ENCODE results near the gene EN2. TPM values are rescaled to one million over a fixed set of nuclear protein-coding genes. Genes with fewer than 3 reads are reported as not detected.

Gene EN2
- total RNA-seq: 0.91 and 1.7 TPM in 2 replicates
- 0.82 TPM for polyA plus RNA-seq (2012)

DNA sequence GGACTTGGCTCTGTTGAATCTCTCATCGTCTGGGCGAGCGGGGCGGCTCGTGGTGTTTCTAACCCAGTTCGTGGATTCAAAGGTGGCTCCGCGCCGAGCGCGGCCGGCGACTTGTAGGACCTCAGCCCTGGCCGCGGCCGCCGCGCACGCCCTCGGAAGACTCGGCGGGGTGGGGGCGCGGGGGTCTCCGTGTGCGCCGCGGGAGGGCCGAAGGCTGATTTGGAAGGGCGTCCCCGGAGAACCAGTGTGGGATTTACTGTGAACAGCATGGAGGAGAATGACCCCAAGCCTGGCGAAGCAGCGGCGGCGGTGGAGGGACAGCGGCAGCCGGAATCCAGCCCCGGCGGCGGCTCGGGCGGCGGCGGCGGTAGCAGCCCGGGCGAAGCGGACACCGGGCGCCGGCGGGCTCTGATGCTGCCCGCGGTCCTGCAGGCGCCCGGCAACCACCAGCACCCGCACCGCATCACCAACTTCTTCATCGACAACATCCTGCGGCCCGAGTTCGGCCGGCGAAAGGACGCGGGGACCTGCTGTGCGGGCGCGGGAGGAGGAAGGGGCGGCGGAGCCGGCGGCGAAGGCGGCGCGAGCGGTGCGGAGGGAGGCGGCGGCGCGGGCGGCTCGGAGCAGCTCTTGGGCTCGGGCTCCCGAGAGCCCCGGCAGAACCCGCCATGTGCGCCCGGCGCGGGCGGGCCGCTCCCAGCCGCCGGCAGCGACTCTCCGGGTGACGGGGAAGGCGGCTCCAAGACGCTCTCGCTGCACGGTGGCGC lies at the start of gene EN2:
Gene EN2 (plus strand): TSS at position 19 of the 767 bp plus-strand sequence. CDS start 249 bp downstream, at position 268.
- DNase-seq (ENCODE audit: low read depth): no peak

DNA sequence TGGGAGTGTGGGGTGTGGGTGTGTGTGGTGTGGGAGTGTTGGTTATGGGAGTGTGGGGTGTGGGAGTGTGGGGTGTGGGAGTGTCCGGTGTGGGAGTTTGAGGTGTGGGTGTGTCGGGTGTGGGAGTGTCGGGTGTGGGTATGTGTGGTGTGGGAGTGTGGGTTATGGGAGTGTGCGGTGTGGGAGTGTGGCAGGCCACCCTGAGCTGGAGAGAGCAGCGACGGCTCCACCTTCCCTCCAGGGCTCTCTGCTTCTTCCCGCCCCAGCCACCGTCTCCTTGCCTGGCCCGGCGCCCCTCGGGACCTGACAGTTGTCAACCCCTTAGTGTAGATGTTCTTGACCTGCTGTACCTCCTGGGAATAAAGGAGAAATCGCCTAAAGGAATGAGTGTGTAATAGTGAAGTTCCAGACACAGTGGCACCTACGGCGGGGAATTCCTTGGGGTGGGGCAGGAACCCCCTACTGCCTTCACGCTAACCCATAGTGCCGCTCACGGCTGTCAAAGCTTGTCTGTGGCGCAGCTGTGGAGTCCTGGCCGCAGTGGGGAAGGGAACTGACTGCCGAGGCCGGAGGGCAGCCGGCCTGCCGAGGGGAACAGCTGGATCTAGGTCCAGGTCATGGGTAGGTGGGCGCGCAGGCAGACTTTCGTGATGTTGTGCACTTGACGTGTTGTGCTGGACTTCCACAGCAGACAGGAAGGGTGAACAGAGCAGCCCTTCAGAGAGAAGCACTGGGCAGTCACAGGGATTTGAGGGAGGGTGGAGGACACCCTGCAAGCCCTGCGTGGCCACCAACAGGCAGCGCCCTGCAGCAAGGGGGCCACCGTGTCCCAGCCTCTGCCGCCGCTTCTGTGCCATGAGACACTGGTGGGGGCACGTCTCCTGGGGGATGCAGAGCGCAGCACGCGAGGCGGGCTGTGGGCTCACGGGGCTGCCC lies 49.0 kb upstream of the EN2 start:
- peak; percentile 39 for DNase-seq (ENCODE audit: low read depth)

DNA sequence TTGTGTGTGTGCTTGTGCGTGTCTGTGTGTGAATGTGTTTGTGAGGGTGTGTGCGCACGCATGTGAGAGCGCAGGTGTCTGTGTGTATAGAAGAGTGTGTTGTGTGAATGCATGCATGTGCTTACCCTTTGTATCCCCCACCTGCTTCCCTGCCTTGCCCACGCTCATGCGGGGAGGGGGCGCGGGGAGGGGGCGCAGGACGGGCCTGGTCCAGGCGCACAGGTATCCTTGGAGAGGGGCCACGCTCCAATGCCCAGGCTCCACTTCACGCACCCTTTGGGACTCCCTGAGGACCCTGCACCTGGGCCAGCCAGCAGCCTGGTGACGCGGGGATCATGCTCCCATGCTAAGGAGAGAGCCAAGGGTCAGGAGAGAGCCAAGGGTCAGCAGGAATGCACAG lies 47.9 kb upstream of the EN2 start:
- DNase-seq (ENCODE audit: low read depth): no peak

DNA sequence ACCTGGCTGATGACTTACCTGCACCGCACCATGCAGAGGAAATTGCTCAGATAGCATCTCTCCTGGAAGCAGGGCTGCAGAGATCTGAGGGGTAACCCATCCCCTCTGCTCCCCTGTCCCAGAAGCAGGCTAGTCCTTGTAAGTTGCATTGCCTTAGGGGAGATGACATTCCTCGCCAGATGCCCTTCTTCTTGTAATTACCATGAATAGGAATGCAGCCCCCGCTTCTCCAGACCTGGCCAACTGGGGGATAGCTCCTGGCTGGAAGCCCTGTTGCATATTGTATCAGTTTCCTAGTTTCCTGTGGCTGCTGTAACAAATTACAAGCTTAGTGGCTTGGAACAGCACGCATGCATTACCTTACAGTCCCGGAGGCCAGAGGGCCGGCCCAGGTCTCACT lies 47.5 kb upstream of the EN2 start:
- no peak for DNase-seq (ENCODE audit: low read depth)

DNA sequence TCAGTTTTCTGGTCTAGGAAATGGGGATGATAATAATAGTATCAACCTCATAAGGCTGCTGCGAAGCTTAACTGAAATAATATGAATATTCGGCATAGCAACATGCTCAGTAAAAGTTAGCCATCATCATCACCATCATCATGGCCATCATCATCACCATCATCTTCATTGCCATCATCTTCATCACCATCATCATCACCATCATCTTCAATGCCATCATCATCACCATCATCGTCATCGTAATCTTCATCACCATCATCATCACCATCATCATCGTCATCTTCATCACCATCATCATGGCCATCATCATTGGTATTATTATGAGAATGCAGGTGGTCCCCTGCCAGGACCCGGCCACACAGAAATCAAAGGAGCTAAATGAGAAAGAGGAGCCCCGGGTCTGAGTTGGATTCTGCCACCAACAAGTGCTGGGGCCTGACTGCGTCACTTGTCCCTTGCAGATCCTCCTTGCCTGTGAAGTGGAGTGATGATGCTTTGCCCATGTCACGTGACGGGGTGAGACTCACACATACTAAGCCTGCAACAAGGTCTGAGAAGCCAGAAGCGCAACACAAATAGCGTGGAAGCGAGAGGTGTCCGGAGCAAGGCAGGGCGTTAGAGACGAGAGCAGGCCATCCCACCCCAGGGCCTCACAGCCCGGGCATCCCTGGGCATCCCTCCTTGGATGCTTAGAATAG lies 46.1 kb upstream of the EN2 start:
- no peak for DNase-seq (ENCODE audit: low read depth)

DNA sequence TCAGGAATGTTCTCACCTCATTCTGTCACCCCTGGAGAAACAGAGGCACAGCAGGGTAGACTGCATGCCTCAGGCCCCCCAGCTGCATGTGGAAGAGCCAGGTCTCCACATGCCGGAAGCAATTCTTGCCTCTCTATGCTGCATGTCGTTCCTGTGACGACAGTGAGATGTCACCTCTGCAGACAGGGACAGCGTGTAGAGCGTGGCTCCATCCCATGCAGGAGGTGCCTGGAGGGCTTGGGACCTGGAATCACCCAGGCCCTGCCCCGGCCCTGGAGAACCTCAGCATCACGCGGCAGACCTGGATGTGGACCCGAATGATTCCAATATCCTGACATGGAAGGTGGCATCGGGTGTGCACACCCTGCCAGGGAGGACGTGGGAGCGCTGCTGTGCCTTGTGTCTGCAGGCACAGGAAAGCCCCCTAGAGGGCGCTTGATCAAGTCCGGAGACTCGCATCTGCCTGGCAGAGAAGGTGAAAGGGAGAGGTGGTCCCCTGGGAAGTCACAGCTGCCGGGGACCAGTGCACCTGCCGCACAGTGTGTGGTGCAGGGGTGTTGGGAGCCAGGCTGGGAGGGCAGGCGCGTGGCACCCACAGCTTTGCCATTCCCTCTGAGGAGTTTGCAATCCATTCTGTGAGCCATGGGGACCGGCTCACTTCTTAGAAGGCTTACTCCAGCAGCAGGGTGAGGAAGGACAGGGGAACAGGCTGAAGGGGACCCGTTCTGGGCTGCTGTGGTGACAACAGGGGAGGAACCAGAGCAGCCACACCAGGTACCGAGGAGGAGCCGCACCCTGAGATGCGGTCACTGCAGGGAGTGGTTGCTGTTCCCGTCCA lies 45.3 kb upstream of the EN2 start:
- peak; percentile 52 for DNase-seq (ENCODE audit: low read depth)

DNA sequence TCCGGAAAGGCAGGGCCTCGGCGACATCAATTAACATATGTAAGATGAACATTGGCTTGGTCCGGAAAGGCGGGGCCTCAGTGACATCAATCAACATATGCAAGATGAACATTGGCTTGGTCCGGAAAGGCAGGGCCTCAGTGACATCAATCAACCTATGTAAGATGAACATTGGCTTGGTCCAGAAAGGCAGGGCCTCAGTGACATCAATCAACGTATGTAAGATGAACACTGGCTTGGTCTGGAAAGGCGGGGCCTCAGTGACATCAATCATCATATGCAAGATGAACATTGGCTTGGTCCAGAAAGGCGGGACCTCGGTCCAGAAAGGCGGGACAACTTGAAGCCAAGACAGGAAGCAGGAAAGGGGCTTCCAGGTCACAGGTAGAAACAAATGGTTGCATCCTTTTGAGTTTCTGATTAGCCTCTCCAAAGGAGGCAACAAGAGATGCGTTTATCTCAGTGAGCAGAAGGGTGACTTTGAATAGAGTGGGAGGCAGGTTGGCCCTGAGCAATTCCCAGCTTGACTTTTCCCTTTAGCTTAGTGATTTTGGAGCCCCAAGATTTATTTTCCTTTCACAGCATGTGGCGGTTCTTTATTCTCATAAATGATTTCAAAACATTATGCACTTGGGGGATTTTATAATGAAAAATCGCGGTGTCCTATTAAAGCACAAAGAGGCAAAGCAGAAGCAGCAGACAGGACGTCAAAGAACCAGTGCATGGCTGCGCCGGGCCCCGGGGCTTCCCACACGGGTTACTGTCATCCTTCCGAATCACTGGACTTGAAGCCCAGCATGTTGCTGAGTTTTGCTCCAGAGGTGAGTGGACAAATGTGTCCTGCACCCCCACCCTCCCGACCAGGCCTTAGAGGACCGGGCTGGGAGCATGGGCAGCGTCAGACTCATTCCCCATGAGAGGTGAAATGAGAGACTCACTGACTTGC lies 43.1 kb upstream of the EN2 start:
- no peak for DNase-seq (ENCODE audit: low read depth)

DNA sequence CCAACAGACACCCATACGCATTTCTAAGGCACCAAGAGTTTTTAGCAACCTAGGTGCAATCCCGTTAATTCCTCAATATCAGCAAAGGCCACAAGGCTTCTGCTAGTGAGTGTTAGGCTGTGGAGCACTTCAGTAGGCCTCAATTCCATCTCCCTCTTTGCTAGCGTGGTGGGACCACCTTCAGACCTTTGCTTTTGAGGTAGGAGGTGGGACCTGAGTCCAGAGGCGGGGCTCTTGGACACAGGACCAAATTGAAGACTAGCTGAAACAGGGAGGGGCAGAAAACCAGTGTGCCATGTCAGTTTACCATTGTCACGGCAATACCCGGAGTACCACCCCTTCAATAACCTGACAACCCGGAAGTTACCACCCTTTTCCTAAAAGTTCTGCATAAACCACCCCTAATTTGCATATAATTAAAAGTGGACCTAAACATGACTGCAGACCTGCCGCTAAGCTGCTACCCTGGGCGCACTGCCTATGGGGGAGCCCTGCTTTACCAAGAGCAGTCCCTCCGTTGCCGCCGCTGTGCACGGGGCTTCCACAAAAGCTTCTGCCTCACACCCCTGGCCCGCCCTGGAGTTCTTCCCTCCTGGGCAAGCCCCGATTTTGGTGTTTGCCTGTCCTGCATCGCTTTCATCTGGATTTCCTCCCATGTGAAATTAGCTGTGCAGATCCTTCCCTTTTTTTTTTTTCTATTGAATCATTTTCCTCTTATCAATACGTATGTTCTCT lies 41.1 kb upstream of the EN2 start:
- no peak for DNase-seq (ENCODE audit: low read depth)

DNA sequence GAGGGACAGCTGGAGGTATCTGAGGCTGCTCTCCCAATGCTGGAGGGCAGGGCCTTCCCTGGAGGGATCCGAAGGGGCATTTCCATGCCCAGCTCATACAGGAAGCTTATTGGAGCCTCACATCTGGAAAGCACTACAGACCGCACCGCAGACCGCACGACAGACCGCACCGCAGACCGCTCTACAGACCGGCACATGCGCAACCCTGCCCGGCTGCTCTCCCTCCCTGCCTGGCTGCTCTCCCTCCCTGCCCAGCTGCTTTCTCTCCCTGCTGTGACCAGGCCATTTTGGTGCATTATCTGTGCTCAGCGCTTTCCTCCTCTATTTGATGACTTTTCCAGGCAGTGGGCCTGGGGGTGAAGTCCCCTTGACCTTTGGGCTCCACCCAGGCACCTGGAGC lies 39.6 kb upstream of the EN2 start:
- peak; percentile 34 for DNase-seq (ENCODE audit: low read depth)

DNA sequence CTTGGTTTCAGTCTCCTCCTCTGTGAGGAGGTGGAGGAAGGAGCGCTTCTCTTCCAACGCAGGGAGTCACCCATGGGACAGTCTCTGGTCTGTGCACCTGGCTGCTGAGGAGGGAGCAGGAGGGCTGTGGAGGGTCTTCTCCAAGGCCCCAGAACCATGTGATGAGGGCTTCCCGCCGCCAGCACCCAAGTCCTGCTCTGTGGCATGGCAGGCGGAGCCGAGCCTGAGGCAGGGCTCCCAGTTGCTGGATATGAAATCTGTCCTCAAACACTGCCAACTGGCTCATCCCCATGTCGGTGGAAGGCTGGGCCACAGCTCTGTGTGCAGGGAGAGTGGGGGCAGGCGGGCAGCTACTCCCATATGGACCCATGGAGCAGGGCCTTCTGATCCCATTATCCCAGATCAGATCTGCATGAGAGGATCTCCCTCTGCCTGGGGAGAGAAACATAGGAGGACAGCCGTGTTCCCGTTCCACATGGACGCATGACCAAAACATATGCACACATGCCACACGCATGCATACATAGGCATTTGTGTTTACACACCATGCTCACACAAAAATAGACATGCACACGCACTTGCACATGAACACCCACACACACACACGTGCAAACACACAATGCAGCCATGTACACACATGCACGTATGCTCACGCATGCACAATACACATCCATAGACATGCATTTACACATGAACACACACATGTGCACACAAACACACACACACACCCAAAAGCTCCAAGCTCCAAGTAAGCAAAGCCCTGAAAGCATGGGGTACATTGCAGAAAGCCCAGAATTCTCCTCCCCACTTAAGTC lies 38.8 kb upstream of the EN2 start:
- DNase-seq (ENCODE audit: low read depth): no peak

DNA sequence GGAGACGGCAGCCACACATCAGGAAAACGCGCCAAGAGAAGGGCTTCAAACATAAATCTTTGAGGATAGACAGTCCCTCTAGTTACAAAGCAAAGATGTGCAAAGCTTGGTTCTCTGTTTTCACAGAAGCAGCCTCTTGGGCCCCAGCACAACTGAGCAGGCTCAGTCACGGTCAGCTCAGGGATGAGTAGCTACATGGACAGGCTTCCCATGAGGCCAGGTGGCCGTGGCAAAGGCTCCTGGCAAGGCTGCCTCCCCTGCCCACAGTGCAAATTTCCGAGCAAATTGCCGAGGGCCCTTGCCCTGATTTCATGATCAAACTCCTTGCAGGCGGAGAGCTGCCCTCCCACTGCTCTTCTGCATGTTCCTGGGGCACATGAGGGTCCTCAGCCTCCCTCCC lies 37.8 kb upstream of the EN2 start:
- DNase-seq (ENCODE audit: low read depth): no peak

DNA sequence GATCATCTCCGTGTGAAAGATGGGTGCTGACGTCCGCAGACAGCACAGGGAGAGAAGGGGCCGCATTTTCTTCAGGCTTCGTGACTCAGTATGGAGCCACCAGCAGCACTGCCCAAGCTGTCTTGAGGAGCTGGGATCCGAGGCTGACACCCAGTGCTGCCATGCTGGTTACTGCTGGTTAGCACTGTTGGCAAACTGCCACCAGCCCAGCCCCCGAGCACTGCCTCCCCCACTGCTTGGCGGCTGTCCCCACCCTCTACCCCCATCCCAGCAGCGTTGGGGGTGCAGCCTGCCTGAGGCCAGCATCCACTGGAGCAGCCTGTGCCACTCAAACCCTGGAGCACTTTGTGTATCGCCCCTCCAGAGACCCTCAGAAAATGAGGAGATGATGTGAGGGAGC lies 35.8 kb upstream of the EN2 start:
- no peak for DNase-seq (ENCODE audit: low read depth)

DNA sequence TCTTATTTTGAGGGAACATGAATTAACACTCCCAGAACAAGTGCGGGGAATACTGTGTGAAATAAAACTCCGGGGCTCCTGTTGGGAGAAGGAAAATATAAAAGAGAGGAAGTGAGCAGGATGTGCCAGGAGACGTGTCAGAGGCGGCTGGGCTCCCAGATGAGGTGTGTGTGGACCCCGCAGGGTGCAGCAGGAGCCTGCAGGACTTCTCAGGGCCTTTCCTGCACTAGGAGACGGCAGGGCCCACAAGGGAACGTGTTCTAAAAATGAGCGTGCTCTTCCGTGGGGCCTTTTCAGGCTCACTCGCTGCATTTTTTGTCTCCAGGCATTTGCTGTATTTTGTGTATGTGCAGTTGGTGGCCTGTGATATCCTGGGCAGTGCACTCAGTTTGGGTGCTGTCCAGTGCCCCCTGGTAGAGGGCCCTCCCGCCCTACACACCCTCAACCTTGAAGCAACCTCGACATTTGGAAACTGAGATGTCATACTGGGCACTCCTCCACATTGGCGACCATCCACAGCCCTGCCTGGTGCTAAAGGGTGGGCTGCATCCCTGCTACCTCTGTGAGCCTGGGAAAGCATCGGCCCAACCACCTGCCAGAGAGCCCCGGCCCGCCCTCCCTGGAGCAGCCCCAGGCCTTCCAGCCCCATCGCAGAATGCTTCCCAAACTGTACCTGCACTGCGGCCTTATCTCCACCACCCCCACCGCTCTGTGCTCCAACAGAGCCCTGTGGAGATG lies 35.2 kb upstream of the EN2 start:
- no peak for DNase-seq (ENCODE audit: low read depth)

DNA sequence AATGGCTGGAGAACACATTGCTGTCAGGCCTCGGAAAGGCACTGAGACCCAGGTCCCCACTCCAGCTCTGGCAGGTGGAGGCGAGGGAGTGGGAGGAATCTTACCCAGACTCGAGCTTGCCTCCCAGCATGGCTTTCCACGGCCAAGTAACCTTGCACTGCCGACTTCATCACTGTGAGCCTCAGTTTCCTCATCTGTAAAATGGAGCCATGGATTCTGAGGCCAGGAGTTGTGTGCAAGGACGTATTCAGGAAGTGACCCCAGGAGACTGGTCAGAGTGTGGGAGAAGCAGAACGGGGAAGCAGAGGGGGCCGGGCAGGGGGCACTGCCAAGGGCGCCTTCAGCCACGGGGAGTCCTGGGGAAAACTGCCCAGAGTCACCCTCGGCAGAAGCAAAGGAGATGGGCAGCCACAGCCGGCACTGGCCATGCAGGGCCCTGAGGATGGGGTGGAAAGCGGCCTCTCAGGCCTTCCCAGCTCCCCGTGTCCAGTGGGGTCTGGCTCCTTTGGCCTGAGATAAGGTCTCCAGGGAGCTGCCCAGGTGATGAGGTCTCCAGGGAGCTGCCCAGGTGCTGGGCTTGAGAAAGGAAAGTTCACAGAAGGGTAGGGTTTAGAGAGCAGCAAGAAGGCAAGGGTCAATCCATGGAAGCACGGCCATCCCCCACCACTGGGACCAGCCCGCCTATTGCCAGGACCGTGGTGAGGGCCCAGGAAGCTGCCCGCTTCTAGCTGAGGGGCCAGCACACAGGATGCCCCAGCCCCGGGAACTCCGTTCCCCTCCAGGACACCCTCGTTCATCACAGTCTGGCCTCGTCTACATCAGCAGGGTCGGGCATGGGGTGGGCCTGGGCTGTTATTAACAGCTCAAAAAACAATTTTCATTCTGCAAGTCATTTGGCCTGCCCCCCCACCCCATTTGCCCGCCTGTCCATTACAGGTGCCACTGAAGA lies 34.3 kb upstream of the EN2 start:
- no peak for DNase-seq (ENCODE audit: low read depth)

DNA sequence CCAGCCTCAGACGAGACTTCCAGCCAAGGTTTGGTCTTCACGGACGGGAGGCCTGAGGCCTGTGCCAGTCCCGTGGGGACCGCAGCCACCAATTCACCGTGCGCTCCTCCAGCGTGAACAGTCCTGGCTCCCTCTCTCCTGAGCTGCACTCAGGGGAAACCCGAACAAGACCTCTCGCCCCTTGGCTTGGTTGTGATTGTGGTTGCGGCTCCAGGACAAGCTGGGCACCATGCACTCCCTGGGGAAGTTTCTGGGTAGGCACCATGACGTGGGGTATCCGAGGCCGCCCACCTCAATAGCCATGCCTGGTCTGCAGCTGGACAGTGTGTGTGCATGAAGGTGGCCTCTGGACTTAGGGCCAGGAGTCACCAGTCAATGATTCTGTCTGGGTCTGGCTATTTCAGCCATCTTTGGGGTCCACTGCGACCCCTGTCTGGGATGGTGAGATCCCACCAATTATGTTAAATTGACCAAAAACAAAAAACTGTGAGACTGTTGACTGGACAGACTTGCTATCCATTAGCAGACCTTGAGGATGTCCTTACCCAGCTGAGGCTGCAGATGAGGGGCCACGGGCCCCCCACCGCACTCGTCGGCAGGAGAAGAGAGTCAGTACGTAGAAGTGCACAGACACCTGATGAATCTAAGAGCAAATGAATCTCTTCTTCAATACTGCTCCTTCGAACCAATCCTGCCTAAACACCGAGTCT lies 33.5 kb upstream of the EN2 start:
- DNase-seq (ENCODE audit: low read depth): no peak

DNA sequence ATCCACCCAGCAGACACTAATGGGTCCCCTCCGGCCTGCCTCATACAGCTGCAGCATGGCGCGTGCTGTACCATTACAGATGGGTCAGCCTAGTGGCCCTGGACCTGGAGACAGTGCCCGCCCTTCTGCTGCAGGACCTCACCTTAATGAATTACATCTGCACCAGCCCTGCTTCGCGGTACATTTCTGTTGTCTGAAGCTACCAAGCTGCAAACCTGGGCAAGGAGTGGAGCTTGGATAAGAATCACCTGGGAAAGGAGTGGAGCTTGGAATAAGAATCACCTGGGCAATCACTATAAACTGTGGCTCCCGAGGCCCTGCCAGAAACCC lies 33.0 kb upstream of the EN2 start:
- DNase-seq (ENCODE audit: low read depth): no peak
